Measurements from ENCODE around the gene GPR171.

- TF ChIP-seq CTCF (IDR thresholded peaks at IDR 0.05 in 8 of 11, conservative IDR thresholded peaks at IDR 0.05 in 3 of 11) = no peak
- TF ChIP-seq POLR2AphosphoS5 (IDR thresholded peaks at IDR 0.05) = no peak
Observed at GRCh38 chr3:151192545-151192944, 10.5 kb downstream of the GPR171 start.

Data from spleen (tissue), 7 donors.